ENCODE measurements around the gene DIP2C.
"Not testable (repeated sequence)": the region's sequence is repeated elsewhere in the genome, so short reads cannot be mapped to it uniquely, and the experiment has no call there.

The DIP2C gene

DNA sequence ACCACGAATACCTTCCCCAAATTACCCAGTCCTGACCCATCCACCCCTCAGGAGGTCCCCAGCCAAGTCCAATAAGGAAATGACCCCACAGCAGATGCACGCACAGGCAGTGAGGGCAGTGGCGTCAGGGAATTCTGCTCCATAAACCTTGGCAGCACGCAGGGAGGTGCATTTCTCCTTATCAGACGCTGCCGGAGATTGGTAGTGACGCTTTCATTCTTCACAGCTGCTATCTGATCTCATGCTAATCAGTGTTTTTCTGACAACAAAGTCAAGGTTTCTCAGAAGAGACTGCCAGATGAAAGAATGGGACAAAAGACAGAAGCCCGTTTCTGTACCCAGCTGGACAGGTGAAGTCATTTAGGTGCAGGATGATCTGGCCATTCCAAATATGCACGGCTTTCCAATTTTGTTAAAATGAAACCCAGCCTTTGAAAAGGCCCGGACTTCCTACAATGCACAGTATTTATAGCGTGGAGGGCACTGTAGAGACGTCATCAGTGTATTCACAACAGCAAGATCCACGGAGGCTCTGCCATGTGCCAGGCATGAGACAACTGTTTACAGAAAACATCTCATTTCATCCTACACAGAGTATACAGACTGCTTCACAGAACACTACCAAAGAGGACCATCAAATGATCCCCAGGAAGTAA is 35.3 kb downstream of the DIP2C start:
- no peak overlapping the region for H3K27ac ChIP-seq (ENCODE audit: low read length)
- no peak overlapping the region for H3K9ac ChIP-seq (ENCODE audit: low read depth, low read length)
- no peaks in the 10 kb centered on the region for H3K27me3 ChIP-seq (ENCODE audit: insufficient read depth, low read length)
- peaks cover 5% of the 10 kb centered on the region; the same call in 1 of the 2 replicates for H3K4me1 ChIP-seq (ENCODE audit: insufficient read depth, low read length)
- no peak overlapping the region for H3K4me3 ChIP-seq (ENCODE audit: low read length)
- H3K36me3 ChIP-seq (ENCODE audit: insufficient read depth, low read depth, low read length): no peaks in the 10 kb centered on the region
- no peaks in the 10 kb centered on the region for H3K9me3 ChIP-seq (ENCODE audit: insufficient read depth, low read depth, low read length)

DNA sequence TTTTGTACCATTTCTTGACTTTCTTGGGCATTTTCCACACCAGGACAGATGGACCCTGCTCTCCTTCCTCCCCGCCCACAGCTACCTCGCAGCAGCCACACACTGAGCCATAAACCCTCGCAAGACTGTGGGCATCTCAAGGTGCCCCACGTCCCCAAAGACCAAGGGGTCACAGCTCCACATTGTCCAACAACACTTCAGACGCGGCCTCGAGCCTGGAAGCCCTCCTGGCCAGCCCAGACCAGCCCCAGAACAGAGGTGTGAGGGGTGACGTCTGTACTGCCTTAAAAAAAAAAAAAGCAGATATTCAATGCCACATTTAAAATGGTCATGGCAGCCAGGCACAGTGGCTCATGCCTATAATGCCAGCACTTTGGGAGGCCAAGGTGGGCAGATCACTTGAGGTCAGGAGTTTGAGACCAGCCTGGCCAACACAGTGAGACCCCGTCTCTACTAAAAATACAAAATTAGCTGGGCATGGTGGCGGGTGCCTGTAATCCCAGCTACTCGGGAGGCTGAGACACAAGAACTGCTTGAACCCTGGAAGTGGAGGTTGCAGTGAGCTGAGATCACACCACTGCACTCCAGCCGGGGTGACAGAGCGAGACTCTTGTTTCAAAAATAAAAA is 36.5 kb downstream of the DIP2C start:
- H3K9me3 ChIP-seq (ENCODE audit: insufficient read depth, low read depth, low read length); H3K27me3 ChIP-seq (ENCODE audit: insufficient read depth, low read length); H3K4me1 ChIP-seq (ENCODE audit: insufficient read depth, low read length): not testable (repeated sequence)

GRCh38 chr10:652233-652632 is 37.2 kb downstream of the DIP2C start:
- no peak overlapping the region for H3K27ac ChIP-seq (ENCODE audit: low read length)
- no peak overlapping the region for H3K4me3 ChIP-seq (ENCODE audit: low read length)
- H3K9me3 ChIP-seq (ENCODE audit: insufficient read depth, low read depth, low read length): no peaks in the 10 kb centered on the region
- H3K36me3 ChIP-seq (ENCODE audit: insufficient read depth, low read depth, low read length): no peaks in the 10 kb centered on the region
- H3K4me1 ChIP-seq (ENCODE audit: insufficient read depth, low read length): peaks cover 5% of the 10 kb centered on the region; the same call in 1 of the 2 replicates
- H3K9ac ChIP-seq (ENCODE audit: low read depth, low read length): no peak overlapping the region
- no peaks in the 10 kb centered on the region for H3K27me3 ChIP-seq (ENCODE audit: insufficient read depth, low read length)

More for the DNA sequence above, 36.5 kb downstream of the DIP2C start:
- not testable (repeated sequence) for H3K4me3 ChIP-seq (ENCODE audit: low read length); H3K36me3 ChIP-seq (ENCODE audit: insufficient read depth, low read depth, low read length); H3K9ac ChIP-seq (ENCODE audit: low read depth, low read length); H3K27ac ChIP-seq (ENCODE audit: low read length)

GRCh38 chr10:651692-652091 is 37.8 kb downstream of the DIP2C start:
- Histone ChIP-seq H3K4me3 (ENCODE audit: low read length) (no peak overlapping the region), H3K9me3 (ENCODE audit: insufficient read depth, low read depth, low read length) (no peaks in the 10 kb centered on the region), H3K27ac (ENCODE audit: low read length) (no peak overlapping the region), H3K9ac (ENCODE audit: low read depth, low read length) (no peak overlapping the region), H3K4me1 (ENCODE audit: insufficient read depth, low read length) (peaks cover 5% of the 10 kb centered on the region; the same call in 1 of the 2 replicates), H3K36me3 (ENCODE audit: insufficient read depth, low read depth, low read length) (no peaks in the 10 kb centered on the region), H3K27me3 (ENCODE audit: insufficient read depth, low read length) (no peaks in the 10 kb centered on the region)

- no peaks in the 10 kb centered on the region for H3K27me3 ChIP-seq (ENCODE audit: insufficient read depth, low read length)
- peaks cover 5% of the 10 kb centered on the region; the same call in 1 of the 2 replicates for H3K4me1 ChIP-seq (ENCODE audit: insufficient read depth, low read length)
- H3K9ac ChIP-seq (ENCODE audit: low read depth, low read length): no peak overlapping the region
- no peaks in the 10 kb centered on the region for H3K9me3 ChIP-seq (ENCODE audit: insufficient read depth, low read depth, low read length)
- H3K27ac ChIP-seq (ENCODE audit: low read length): no peak overlapping the region
- H3K4me3 ChIP-seq (ENCODE audit: low read length): no peak overlapping the region
- no peaks in the 10 kb centered on the region for H3K36me3 ChIP-seq (ENCODE audit: insufficient read depth, low read depth, low read length)
These were observed 38.4 kb downstream of the DIP2C start for GRCh38 chr10:650886-651615.

DNA sequence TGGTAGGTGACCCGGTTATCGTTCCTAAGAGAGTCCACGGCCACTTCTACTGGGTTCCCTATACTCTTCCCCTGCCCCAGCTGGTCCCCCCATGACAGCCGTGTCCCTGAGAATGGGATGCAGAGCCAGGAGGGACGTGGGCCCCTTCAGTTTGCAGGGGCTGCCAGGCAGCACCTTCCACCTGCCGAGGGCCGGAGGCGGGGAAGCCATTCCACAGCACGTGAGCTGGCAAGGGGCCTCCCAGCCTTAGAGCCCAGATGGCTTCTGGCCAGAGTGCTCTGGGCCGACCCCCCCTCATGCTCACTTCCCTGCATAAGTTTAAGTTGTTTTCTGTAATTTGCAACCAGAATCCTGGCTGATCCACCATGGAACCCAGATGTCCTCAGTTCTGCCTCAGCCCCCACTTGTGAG is 39.0 kb downstream of the DIP2C start:
- H3K9ac ChIP-seq (ENCODE audit: low read depth, low read length): no peak overlapping the region
- H3K4me3 ChIP-seq (ENCODE audit: low read length): no peak overlapping the region
- no peaks in the 10 kb centered on the region for H3K9me3 ChIP-seq (ENCODE audit: insufficient read depth, low read depth, low read length)
- H3K27me3 ChIP-seq (ENCODE audit: insufficient read depth, low read length): no peaks in the 10 kb centered on the region
- H3K4me1 ChIP-seq (ENCODE audit: insufficient read depth, low read length): peaks cover 5% of the 10 kb centered on the region; the same call in 1 of the 2 replicates
- no peak overlapping the region for H3K27ac ChIP-seq (ENCODE audit: low read length)
- H3K36me3 ChIP-seq (ENCODE audit: insufficient read depth, low read depth, low read length): no peaks in the 10 kb centered on the region

- no peak overlapping the region for H3K4me3 ChIP-seq (ENCODE audit: low read length)
- H3K9me3 ChIP-seq (ENCODE audit: insufficient read depth, low read depth, low read length): no peaks in the 10 kb centered on the region; the same call in 1 of the 2 replicates
- H3K4me1 ChIP-seq (ENCODE audit: insufficient read depth, low read length): peaks cover 5% of the 10 kb centered on the region; the same call in 1 of the 2 replicates
- no peak overlapping the region for H3K9ac ChIP-seq (ENCODE audit: low read depth, low read length)
- no peaks in the 10 kb centered on the region for H3K27me3 ChIP-seq (ENCODE audit: insufficient read depth, low read length)
- H3K27ac ChIP-seq (ENCODE audit: low read length): no peak overlapping the region
- H3K36me3 ChIP-seq (ENCODE audit: insufficient read depth, low read depth, low read length): no peaks in the 10 kb centered on the region
These were observed 39.5 kb downstream of the DIP2C start for GRCh38 chr10:649798-650440.

GRCh38 chr10:649445-649797 is 40.0 kb downstream of the DIP2C start:
- H3K27me3 ChIP-seq (ENCODE audit: insufficient read depth, low read length): no peaks in the 10 kb centered on the region
- peaks cover 5% of the 10 kb centered on the region; the same call in 1 of the 2 replicates for H3K4me1 ChIP-seq (ENCODE audit: insufficient read depth, low read length)
- H3K9ac ChIP-seq (ENCODE audit: low read depth, low read length): no peak overlapping the region
- no peaks in the 10 kb centered on the region; the same call in 1 of the 2 replicates for H3K9me3 ChIP-seq (ENCODE audit: insufficient read depth, low read depth, low read length)
- no peak overlapping the region for H3K4me3 ChIP-seq (ENCODE audit: low read length)
- H3K36me3 ChIP-seq (ENCODE audit: insufficient read depth, low read depth, low read length): no peaks in the 10 kb centered on the region
- H3K27ac ChIP-seq (ENCODE audit: low read length): no peak overlapping the region

GRCh38 chr10:647019-647418 is 42.4 kb downstream of the DIP2C start:
- not testable (repeated sequence) for H3K9me3 ChIP-seq (ENCODE audit: insufficient read depth, low read depth, low read length); H3K27me3 ChIP-seq (ENCODE audit: insufficient read depth, low read length); H3K4me1 ChIP-seq (ENCODE audit: insufficient read depth, low read length)

DNA sequence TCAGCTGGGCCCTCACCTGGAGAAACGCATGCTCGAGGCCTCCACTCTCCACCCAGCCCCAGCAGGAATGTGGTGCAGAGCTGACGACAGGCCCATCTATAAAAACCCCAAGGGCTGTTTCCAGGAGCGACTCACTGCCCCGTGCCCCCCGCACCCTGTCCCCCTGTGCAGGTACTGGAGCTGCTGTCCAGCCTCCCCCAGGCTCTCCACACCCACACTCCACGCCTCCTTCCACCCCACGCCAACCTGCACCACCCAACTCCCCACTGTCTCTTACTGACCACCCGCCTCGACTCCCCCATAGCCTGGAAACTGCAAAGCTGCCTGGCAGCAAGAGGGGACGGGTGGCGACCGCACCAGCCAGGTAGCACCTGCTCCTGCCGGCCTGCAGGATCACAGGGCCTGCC is 43.3 kb downstream of the DIP2C start:
- Histone ChIP-seq H3K9ac (ENCODE audit: low read depth, low read length) (no peak overlapping the region), H3K9me3 (ENCODE audit: insufficient read depth, low read depth, low read length) (no peaks in the 10 kb centered on the region; the same call in 1 of the 2 replicates), H3K27ac (ENCODE audit: low read length) (no peak overlapping the region), H3K36me3 (ENCODE audit: insufficient read depth, low read depth, low read length) (no peaks in the 10 kb centered on the region), H3K4me3 (ENCODE audit: low read length) (no peak overlapping the region), H3K4me1 (ENCODE audit: insufficient read depth, low read length) (peaks cover 4% of the 10 kb centered on the region; the same call in 1 of the 2 replicates), H3K27me3 (ENCODE audit: insufficient read depth, low read length) (no peaks in the 10 kb centered on the region)

More at GRCh38 chr10:647019-647418, 42.4 kb downstream of the DIP2C start:
- H3K9ac ChIP-seq (ENCODE audit: low read depth, low read length); H3K4me3 ChIP-seq (ENCODE audit: low read length); H3K36me3 ChIP-seq (ENCODE audit: insufficient read depth, low read depth, low read length); H3K27ac ChIP-seq (ENCODE audit: low read length): not testable (repeated sequence)

- H3K27ac ChIP-seq (ENCODE audit: low read length): no peak overlapping the region
- no peaks in the 10 kb centered on the region for H3K27me3 ChIP-seq (ENCODE audit: insufficient read depth, low read length)
- no peak overlapping the region for H3K4me3 ChIP-seq (ENCODE audit: low read length)
- H3K9me3 ChIP-seq (ENCODE audit: insufficient read depth, low read depth, low read length): no peaks in the 10 kb centered on the region; the same call in 1 of the 2 replicates
- H3K9ac ChIP-seq (ENCODE audit: low read depth, low read length): no peak overlapping the region
- no peaks in the 10 kb centered on the region for H3K36me3 ChIP-seq (ENCODE audit: insufficient read depth, low read depth, low read length)
- H3K4me1 ChIP-seq (ENCODE audit: insufficient read depth, low read length): peaks cover 4% of the 10 kb centered on the region; the same call in 1 of the 2 replicates
These were observed 44.5 kb downstream of the DIP2C start for GRCh38 chr10:644943-645334.

All from iPS-20b (cell line).